GM12873 (cell line): ENCODE results near the gene ZNF2.

Experiments
- TF ChIP-seq, protein P1 (sequence below): IDR thresholded peaks from 2 replicates; pipeline ENCODE4 v1.5.1; 2012; ENCODE audit warnings: low read depth, mild to moderate bottlenecking, moderate library complexity, low read length, control low read depth; ENCODE audit not compliant: insufficient read depth; ENCODE audit errors: missing control alignments

ZNF2 gene

DNA sequence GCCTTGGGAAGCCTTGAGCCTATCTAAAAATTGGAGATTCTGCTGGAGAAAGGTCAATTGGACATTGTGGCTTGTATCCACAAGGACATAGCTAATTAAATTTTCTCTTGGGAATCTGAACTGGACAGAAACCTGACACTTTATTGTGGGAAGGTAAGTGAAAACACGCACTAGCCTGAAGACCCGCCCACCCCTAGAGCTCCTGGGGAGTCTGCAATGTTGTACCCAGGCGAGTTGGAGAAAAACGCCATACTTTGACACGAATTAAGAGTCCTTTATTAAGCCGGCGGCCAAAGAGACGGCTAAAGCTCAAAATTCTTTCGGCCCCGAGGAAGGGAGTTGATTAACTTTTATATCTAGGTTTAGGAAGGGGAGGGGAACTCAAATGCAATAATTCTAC, 40.5 kb downstream of the ZNF2 start:
- TF ChIP-seq, protein P1, sequence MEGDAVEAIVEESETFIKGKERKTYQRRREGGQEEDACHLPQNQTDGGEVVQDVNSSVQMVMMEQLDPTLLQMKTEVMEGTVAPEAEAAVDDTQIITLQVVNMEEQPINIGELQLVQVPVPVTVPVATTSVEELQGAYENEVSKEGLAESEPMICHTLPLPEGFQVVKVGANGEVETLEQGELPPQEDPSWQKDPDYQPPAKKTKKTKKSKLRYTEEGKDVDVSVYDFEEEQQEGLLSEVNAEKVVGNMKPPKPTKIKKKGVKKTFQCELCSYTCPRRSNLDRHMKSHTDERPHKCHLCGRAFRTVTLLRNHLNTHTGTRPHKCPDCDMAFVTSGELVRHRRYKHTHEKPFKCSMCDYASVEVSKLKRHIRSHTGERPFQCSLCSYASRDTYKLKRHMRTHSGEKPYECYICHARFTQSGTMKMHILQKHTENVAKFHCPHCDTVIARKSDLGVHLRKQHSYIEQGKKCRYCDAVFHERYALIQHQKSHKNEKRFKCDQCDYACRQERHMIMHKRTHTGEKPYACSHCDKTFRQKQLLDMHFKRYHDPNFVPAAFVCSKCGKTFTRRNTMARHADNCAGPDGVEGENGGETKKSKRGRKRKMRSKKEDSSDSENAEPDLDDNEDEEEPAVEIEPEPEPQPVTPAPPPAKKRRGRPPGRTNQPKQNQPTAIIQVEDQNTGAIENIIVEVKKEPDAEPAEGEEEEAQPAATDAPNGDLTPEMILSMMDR: no peak

DNA sequence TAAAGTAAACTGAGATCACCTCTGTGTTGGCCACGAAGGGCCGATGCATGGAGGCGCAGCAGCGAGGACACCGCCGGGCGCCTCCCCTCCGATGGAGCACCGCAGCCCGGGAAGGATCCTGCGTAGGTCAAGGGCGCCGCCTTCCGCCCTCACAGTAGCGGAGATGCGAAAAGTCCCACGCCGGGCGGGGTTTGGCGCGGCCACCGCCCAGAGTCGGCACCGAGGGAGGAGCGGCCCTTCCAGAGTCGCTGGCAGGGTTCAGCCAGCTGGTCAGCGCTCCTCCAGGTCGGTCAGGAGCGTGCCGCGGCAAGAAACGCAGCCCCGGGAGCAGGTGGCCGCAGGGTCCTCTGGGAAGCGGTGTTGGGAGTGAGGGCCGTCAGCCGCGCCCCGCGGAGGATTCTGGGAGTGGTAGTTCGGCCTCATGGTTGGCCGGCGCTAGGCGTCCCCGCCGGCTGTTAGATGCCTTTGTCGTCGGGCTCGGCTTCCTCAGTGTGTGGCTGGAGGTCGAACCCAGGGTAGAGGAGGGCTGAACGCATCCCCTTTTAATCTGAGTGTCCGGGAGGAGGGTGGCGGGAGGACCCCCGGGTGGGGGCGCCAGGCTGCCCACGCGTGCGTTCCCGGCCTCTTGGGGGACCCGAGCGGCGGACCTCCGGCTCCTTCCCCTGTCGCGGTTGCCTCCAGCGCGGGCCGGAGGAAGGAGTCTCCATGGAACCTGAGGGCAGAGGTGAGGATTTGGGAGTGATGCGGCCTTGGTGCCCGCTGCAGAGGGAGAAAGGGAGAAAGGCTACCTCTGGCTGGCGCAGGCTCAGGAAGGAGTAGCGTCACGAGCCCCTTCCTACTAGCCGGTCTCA, 41.7 kb downstream of the ZNF2 start, which contains the start of gene ZNF892:
TSS of gene ZNF892 (plus strand) at position 411 of the 851 bp plus-strand sequence. CDS start at position 706, 295 bp downstream.
- TF ChIP-seq, protein P1: peak; percentile 41

DNA sequence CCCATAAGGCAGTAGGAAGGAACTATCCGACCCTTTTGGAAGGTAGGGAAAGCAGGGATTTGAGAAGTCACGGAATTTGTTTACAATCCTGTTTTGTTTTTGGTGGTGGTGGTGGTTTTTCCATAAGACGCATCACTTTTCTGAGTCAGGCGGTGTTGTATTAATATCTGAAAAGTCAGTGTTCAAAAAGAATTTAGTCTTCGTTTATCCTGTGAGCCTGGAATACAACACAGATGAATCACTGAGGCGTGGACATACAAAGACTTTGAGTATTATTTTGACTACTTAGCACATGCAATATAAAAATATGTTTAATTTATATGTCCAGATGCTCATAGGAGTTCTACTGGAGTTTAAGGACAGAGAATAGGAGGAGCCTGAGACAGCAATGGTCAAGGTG, 42.5 kb downstream of the ZNF2 start:
- TF ChIP-seq, protein P1: no peak

DNA sequence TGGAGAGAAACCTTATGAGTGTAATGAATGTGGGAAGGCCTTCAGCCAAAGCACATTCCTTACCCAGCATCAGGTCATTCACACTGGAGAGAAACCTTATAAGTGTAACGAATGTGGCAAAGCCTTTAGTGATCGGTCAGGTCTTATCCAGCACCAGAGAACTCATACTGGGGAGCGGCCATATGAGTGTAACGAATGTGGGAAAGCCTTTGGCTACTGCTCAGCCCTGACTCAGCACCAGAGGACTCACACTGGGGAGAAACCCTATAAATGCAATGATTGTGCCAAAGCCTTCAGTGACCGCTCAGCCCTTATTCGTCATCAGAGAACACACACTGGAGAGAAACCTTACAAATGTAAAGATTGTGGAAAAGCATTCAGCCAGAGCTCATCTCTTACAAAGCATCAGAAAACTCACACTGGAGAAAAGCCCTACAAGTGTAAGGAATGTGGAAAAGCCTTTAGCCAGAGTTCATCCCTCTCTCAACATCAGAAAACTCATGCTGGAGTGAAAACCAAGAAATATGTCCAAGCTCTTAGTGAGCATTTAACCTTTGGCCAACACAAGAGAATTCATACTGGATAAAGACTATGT, 49.5 kb downstream of the ZNF2 start:
- TF ChIP-seq, protein P1: no peak

DNA sequence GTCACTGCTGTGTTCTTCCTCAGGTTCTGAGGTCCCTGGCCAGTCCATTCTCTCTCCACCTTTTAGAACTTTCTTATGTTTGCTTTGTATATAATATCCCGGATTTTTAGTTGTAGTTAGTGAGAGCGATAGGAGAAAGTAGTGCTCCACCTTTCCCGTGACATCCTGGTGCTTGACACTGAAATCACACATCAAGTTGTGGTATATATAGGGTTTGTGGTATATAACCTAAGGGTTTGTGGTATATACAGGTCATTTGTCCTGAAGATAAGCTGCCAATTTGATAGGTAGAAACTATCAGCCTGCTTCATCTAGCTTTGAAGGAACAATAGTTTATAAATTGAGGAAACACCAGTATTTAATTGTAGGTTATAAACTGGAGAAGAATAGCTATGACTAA, 54.8 kb downstream of the ZNF2 start:
- TF ChIP-seq, protein P1: no peak

DNA sequence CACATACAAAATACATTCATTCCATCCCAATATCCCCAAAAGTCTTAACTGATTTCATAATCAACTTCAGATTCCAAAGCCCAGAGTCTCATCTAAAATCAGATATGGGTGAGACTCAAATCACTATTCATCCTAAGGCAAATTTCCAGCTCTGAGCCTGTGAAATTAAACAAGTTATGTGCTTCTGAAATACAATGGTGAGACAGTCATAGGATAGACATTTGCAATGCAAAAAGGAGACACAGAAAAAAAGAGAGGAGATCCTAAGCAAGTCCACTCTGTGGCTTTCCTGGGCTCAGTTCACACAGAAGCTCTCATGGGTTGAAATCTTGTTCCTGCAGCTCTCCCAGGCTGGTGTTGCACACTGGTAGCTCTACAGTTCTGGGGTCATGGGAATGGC, 60.0 kb downstream of the ZNF2 start:
- TF ChIP-seq, protein P1: no peak

DNA sequence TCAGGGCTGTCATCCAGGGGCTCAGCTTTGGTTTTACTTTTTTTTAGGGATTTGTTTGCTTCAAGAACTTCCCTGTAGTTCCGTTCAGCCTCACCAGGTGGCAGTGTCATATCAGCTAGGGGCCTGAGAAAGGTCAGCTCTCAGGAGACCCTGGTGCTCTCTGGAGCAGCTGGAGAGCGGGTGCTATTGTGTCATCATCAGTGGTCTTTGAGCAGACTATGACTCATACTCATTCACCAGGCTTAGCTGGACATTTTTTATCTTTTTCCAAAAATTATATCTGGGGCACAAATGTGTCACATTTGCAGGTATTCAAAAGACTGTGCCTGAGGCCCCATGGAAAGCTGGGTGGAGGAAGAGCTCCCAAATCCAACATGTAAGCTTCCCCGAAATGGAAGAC, 66.1 kb downstream of the ZNF2 start:
- TF ChIP-seq, protein P1: peak; percentile 83
